ENCODE data around the gene ZNF831.

GRCh38 chr20:59120919-59121318, 42.7 kb upstream of the ZNF831 start:
- TF ChIP-seq, protein P1, sequence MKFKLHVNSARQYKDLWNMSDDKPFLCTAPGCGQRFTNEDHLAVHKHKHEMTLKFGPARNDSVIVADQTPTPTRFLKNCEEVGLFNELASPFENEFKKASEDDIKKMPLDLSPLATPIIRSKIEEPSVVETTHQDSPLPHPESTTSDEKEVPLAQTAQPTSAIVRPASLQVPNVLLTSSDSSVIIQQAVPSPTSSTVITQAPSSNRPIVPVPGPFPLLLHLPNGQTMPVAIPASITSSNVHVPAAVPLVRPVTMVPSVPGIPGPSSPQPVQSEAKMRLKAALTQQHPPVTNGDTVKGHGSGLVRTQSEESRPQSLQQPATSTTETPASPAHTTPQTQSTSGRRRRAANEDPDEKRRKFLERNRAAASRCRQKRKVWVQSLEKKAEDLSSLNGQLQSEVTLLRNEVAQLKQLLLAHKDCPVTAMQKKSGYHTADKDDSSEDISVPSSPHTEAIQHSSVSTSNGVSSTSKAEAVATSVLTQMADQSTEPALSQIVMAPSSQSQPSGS (CRISPR knock-in tag; IDR thresholded peaks at IDR 0.05; ENCODE audit: borderline replicate concordance, low read depth) = no peak
- TF ChIP-seq, protein P2, sequence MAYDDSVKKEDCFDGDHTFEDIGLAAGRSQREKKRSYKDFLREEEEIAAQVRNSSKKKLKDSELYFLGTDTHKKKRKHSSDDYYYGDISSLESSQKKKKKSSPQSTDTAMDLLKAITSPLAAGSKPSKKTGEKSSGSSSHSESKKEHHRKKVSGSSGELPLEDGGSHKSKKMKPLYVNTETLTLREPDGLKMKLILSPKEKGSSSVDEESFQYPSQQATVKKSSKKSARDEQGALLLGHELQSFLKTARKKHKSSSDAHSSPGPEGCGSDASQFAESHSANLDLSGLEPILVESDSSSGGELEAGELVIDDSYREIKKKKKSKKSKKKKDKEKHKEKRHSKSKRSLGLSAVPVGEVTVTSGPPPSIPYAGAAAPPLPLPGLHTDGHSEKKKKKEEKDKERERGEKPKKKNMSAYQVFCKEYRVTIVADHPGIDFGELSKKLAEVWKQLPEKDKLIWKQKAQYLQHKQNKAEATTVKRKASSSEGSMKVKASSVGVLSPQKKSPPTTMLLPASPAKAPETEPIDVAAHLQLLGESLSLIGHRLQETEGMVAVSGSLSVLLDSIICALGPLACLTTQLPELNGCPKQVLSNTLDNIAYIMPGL (CRISPR knock-in tag; IDR thresholded peaks at IDR 0.05) = no peak
- TF ChIP-seq OVOL2 (CRISPR knock-in tag; IDR thresholded peaks at IDR 0.05; ENCODE audit: borderline replicate concordance) = no peak
- no peak for TF ChIP-seq CTCF (IDR thresholded peaks at IDR 0.05)
- TF ChIP-seq GABPB1 (CRISPR knock-in tag; IDR thresholded peaks at IDR 0.05) = no peak
- TF ChIP-seq TEAD4 (CRISPR knock-in tag; IDR thresholded peaks at IDR 0.05) = no peak
- no peak for TF ChIP-seq NR1H2 (CRISPR knock-in tag; IDR thresholded peaks at IDR 0.05)
- TF ChIP-seq, protein P3, sequence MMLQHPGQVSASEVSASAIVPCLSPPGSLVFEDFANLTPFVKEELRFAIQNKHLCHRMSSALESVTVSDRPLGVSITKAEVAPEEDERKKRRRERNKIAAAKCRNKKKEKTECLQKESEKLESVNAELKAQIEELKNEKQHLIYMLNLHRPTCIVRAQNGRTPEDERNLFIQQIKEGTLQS (CRISPR knock-in tag; conservative IDR thresholded peaks at IDR 0.05) = no peak
- no peak for TF ChIP-seq IRF2 (CRISPR knock-in tag; IDR thresholded peaks at IDR 0.05; ENCODE audit: borderline replicate concordance, low read depth)

Data from WTC11 (cell line).